T-helper 2 cell (primary cell): ENCODE results near the gene MAP3K4.

Experiments used
- DNase-seq, 5 experiments: peaks; one replicate each; pipeline versions ENCODE4 v3.0.0 to v3.0.0-alpha.2; 2012 to 2022

The MAP3K4 gene

DNA sequence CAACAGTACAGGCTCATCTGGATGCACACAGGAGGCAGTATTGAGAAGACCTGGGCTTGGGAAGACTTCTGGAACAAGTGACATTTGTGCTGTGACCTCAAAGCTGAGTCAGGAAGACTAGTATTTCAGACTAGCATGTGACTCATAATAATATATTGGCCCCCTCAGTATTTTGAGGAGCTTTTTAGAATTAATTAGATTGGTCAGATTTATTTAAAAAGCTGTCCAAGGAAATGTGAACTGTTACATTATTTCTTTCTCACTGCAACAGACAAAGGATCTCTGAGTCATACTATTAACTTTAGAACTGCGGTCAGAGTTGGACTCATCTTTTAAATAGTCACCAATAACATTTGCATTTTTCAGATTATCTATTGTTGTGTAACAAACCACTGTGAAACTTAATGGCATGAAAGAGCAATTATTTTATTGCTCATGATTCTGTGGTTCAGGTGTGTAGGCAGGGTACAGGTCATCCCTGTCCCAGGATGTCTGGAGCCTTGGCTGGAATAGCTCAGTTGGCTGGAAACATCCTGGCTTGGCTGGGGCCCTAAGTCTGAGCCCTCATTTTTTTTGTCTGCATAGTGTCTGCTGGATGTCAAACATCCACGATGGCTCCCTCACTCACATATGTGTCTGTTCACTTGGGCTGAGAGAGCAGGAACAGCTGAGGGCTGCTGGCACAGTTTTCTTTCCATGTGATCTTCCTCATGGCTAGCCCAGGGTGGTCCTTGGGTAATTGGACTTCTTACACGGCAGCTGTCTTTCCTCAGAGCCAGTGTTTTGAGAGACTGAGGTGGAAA is 46.9 kb downstream of the MAP3K4 start:
- DNase-seq = peak in 1 of 5 experiments; percentile 3

DNA sequence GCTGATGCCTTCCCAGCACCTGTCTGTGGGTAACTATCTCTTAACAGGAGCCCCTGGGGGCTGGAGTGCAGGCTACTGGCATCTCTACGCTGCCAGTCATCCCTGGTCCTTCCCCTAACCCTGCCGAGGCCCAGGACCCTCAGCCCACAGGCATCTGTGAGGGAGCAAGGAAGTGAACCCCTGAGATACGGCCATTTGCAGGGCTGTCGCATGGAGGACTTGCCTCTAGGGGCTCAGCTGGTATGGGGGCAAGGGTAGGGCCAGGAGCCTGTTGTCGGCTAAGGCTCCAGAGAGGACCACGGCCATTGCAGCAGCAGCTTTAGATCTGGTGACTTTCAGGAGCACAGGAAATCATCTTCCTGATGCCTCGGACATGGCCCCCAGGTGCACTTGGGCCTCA is 49.7 kb downstream of the MAP3K4 start:
- DNase-seq = no peak

- no peak for DNase-seq
These were observed 52.8 kb downstream of the MAP3K4 start for GRCh38 chr6:161044335-161044734.

DNA sequence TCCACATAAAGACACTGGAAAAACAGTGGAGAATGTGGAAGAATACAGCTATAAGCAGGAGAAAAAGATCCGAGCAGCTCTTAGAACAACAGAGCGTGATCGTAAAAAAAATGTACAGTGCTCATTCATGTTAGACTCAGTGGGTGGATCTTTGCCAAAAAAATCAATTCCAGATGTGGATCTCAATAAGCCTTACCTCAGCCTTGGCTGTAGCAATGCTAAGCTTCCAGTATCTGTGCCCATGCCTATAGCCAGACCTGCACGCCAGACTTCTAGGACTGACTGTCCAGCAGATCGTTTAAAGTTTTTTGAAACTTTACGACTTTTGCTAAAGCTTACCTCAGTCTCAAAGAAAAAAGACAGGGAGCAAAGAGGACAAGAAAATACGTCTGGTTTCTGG is 57.1 kb downstream of the MAP3K4 start:
- DNase-seq = no peak

DNA sequence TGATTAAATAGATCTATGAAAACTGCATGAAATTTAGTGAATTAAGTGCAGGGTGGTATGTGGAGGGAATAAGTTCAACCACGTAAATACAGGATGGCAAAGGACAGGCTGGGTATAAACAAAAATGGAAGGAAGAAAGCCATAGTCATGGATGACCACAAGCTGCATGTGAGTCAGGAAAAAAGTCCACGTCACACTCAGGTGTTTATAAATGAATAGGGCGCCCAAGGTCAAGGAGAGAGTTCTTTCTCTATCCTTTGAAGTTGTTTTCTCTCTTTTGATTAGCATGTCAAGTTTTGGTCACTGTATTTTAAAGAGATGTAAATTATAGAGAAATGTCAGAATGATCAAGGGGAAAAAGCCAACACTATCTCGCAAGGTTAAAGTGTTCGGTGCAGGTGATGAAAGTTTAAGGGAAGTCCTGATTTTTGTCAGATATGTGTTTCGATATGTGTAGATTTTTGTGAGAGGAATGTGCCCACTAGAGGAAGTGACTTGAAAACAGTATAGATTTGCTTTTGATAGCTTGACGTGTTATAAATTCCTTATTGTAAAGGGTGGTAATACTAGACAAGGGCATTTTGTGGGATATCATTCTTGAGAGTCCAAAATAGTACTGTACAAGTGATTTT is 58.7 kb downstream of the MAP3K4 start:
- DNase-seq = peak in 1 of 5 experiments; percentile 66

- DNase-seq = no peak
These were observed 61.5 kb downstream of the MAP3K4 start for GRCh38 chr6:161053103-161053502.

- DNase-seq = no peak
These were observed 63.3 kb downstream of the MAP3K4 start for GRCh38 chr6:161054876-161055275.

DNA sequence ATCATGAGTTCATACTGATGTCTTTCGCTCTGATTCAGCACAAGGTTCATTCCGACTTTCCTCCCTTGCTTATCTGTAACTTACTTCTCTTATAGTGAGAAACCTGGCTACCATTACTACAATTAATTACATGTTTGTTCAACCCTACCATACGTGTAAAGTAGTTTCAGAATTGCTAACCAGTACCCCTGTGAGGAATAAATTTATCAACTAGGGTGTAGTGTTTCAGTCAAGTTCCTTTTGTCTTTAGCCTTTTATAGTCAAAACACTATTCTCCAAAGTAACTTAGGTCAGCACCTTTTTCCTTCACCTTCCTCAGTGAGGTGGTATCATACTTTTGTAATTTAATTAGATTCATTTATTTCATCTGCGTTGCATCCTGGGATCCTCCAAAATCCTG is 64.9 kb downstream of the MAP3K4 start:
- peak in 1 of 5 experiments; percentile 27 for DNase-seq

DNA sequence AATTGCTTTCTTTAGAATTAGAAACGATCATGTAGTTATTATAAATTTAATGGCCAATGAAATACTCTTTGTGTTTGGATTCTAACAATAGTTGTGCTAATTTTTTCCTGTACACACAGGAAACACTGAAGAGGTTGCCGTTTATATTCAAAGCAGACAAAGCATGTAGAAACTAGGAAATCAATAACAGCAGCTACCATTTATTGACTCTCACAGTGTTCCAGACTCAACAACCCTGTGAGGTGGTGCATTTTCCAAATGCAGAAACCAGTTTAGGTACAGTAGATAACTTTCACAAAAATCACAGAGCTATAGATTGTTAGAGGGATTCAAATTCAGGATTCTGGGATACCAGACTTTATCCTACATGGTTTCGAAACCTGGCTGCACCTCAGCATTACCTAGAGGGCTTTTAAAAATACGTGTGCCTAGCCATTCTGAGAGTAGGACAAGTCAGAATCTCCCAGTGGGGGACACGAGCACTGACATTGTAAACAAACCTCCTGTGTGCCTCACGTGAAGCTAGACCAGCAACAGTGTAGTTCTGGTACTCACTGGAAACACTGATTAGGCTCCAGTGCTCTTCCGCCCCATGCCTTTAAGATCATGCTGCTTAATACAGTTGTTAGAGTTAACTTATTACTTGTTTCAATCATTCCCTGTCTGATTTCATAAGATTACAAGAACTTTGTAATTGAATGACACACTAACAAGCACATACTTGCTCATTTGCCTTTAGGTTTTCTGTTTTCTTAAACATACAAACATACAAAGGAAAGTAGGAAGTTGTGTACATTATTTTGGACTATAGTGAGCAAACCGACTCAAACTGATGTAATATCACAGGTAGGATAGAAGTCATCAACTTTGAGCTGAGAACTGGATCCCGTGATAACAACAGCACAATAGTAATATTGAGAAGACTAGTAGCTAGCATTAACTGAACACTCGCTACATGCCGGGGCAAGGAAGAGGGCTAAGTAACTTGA is 65.8 kb downstream of the MAP3K4 start:
- no peak for DNase-seq

DNA sequence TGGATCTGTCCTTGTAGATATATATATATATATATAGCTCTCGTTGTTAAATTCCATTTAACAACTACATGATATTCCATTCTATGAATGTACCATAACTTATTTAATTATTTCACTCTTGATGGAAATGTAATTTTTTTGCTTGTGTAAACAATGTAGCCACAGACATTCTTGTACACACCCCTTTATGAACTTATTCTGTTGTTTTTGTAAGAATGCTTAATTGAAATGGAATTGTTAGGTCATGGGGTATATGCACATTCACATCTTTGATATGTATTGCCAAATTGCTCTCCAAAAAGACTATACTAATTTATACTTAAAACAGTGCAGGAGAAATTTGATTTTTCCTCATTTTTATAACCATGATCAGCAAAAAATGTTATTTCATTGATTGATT is 67.2 kb downstream of the MAP3K4 start:
- no peak for DNase-seq

GRCh38 chr6:161061576-161061975 is 70.0 kb downstream of the MAP3K4 start:
- no peak for DNase-seq

- no peak for DNase-seq
These were observed 73.3 kb downstream of the MAP3K4 start for GRCh38 chr6:161064915-161065314.

- no peak for DNase-seq
These were observed 74.9 kb downstream of the MAP3K4 start for GRCh38 chr6:161066511-161066910.

DNA sequence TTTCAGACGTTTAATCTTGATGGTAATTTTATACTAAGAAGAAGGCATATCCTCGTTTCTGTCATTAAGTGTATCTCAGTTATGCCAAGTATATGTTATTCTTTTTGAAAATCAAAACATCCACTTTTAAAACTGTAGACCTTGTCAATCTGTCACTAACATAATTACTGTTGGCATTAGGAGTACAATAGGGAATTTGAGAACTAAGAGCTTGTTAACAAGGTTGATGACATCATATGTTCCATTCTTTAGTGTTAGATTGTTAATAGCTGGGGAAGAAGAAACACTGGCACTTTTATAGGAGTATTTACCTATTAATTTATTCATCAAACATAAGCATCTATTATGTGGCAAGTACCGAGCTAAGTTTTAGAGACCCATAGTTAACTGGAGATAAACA is 76.2 kb downstream of the MAP3K4 start:
- DNase-seq = no peak

DNA sequence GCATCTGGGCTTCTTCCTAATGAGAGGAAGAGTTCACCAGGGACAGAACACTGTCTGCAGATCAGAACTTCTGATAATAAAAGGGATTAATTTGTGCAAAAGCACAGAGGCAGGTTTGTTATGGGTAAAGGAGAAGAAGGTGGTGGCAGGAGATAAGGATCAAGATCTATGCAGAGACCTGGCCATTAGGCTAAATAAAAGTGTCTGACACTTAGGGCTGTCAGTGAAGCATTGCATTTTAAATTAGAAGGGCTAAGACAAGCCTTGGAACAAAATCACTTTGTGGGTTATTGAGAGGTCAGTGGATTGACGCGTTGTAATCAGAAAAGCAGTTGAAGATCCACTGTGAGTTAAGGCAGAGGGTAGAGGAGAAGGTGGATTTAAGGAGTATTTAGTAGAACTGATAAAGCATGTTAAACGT is 76.8 kb downstream of the MAP3K4 start:
- no peak for DNase-seq

DNA sequence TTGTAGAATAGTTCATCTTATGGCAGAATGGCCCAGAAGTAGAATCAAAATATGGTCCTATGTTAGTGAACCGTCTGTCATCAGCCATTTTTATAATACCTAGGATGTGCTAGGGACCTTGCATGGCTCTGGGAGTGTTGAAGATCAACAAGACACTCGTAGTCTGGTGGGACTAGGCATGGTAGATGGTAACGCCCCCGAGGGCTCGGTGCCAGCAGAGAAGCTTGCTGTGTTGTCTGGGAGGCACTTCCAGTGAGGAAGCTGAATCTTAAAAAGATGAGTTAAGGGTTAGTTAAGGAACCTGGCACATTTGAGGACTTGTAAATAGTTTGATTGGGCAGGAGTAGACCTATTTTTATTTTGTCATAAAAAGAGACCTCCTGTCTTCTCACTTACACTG is 82.4 kb downstream of the MAP3K4 start:
- DNase-seq = no peak

DNA sequence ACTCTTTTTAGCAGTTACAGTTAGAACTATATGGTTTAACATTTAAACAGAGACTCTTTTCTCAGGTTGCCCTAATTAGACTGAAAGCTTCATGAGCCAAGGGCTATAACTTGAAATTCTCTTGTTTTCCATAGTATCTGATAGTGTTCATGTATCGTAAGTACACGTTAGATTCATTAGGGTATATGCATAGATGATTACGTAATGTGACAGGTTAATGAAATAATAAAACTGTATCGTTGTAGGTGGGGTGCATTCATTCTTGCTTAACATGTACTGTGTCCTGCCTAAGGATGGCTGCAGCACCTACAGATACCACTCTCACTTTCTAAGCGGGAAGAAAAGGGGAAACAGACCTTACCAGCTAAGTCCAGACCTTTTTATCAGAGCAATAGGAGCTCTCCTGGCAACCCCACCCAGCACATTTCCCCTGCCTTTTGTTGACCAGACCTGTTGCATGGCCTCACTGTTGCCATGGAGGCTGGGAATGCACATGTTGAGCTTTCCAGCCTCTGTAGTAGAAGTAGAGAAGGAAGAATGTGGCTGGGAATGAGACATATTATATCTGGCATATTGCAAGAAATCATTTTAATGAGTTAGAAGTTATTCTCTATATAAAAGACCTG is 83.0 kb downstream of the MAP3K4 start:
- DNase-seq = no peak

GRCh38 chr6:161076181-161076677 is 84.7 kb downstream of the MAP3K4 start:
- peak in 3 of 5 experiments; percentile 38 to 78 (median 39) for DNase-seq

GRCh38 chr6:161079566-161080262 is 88.1 kb downstream of the MAP3K4 start:
- peak in 3 of 5 experiments; percentile 39 to 69 (median 66) for DNase-seq

DNA sequence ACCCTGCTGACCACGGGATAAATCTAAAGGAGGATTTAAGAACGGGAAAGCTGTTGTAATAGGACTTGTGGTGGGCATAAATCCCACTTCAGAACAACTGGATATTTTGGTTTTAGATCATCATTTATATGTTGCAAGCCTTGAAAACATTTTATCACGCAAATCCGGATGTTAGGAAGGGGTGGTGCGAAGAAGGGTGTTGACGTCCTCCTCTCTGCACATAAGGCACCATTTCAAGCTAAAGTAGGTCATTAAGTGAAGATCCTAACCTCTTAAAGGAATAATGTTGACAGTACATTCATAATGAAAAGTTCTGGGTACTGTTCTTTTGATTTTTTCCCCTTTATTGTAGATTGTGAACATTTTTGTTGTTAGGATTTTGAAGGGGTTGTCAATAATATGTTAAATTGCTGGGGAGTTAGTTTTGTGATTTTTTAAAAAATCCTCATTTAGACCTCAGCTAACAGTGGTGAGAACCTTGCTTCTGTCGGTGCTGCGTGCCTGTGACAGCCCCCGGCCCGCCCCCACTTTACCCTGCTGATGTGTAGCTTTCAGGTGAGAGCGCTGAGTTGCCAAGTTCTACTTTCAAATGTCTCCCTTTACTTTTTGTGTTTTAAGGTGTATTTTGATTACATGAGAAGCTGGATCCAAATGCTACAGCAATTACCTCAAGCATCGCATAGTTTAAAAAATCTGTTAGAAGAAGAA is 88.8 kb downstream of the MAP3K4 start:
- DNase-seq = peak in 1 of 5 experiments; percentile 47

- no peak for DNase-seq
These were observed 90.6 kb downstream of the MAP3K4 start for GRCh38 chr6:161082215-161082614.
